SIG-M5 treated with dmso at 0.1 percent for 504 hours (cell line): ENCODE data around the gene SP9.

Experiments
- DNase-seq: peaks from one replicate; lab custom pipeline; 2025; ENCODE audit not compliant: unreplicated experiment; lab: John Stamatoyannopoulos, UW

The SP9 gene

DNA sequence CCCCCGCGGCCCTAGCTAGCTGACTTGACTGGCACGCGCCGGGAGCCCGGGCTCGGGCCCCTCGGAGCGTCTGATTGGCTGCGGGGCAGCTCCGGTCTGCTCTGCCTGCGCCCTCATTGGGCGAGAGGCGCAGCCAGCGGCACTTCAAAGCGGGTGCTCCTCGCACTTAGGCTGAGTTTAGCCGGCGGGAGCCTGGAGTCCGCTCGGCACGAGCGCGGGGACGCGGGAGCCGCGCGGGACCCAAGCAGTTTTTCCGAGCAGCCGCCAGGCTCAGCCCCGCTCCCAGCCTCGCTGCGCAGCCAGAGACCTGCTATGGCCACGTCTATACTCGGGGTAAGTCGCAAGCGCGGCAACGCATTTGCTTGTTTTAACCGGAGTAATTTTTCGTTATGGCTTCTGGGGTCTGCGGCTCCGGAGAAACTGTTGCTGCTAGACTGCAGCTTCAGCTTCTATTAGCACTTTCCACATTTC lies at the start of gene SP9:
Gene SP9 (plus strand): TSS at position 174 of the 471 bp plus-strand sequence. CDS start 139 bp downstream, at position 313.
- no peak for DNase-seq

DNA sequence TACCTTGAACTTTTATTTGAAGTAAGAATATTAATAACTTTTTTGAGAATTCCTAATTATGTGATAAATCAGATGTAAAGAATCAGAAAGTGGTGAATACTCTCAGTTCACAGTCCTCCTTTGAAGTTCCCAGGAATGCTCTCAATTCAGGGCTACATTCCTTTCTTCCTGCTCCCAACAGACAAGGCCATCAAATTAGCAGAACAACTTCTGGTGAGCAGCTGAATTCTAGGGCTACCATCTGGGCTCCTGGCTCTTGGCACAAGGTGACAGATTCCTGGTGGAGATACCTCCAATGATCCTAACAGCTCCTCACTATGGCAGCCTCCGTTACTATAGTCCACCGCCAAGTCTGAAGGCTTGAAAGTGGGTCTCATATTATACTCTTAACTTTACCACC lies 48.6 kb upstream of the SP9 start:
- DNase-seq = no peak

DNA sequence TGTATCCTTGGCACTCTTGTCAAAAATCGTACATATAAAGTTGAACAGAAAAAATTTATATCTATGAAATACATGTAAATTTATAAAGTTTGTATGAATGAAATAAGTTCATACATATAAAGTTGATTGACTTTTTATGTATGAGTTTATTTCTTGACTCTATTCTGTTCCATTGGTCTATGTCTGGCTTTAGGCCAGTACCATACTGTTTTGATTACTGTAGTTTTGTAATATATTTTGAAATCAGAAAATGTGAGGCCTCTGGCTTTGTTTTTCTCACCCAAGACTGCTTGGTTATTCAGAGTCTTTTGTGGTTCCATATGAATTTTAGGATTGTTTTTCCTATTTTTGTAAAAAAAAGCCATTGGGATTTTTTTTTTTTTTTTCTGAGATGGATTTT lies 41.8 kb upstream of the SP9 start:
- no peak for DNase-seq

DNA sequence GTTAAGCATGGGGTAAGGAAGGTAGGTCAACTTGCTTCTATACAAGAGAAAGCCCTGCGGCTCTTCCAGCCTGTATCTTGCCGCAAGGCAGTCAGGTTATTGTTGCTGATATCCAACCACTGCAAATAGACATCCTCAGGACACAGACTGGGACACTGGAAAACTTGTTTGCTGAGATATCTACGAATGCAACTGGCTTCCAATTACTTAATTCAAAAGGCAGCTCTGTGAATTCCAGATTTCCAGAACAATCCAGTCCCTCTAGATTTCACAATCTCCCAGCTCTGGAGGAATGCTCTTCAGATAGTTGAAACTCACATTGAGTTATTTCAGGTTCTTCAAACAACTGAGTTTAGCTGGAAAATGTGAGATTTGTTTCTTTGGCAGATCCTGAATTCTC lies 34.6 kb upstream of the SP9 start:
- DNase-seq = no peak

DNA sequence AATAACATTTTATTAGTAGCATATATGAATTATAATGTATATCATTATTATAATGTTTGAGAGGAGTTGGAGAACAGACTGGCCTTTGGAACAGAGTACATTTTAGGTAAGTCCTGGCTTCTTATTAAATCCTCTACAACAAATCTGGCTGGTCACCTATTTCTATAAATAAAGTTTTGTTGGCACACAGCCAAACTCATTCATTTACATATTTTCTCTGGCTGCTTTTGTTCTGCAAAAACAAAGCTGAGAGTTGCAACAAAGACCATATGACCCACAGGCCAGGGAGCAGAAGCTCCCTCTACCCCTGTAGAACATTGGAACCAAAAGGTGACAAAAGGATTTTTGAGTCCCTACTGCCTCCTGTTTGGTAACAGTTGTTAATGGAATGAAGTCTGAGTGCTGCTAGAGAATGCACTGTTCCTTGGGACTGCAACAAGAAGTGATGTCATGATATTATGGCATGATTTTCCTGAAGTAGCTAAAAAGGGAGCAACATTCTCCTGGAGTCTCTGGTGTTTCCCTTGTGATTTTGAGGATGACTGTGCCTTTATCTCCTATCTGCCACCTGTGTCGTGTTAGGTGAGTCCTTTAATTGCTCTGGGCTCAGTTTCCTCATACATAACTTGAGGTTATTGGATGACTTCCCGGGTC lies 22.0 kb upstream of the SP9 start:
- no peak for DNase-seq

DNA sequence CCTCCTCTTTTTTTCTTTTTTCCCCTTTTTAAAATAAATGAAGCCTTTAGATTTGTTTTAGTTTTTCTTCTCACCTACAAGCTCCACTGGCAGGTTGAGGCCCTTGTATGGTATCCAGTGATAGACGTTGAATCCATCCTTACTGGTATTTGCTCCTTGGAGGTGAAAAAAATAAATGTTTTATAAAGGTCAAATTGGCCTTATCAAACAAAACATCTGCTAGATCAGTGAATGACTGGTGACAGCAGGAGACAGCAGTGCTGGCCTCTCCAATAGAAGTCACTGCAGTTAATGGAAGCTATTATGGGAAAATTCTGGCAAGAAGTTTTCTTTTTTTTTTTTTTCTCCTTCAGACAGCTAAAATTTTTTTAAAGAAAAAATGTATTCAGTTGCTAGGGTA lies 12.6 kb upstream of the SP9 start:
- no peak for DNase-seq

DNA sequence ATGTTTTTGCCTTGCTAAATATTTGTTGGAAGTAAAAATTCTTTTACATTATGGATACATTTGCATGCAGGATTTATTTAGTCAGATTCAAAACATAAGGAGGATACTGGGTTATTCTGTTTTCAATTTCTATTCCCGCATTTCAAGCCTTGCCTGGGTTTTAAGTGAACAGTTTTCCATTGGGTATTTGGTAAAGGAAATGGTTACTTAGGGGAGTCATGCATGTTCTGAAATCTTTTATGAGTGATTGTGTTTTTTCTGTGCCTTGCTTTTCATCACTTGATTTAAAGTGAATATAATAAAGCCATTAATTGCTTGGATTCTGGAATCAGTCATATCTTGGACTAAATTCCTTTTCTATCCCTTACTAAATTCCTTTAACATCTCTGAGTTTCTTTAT lies 12.0 kb upstream of the SP9 start:
- DNase-seq = no peak

DNA sequence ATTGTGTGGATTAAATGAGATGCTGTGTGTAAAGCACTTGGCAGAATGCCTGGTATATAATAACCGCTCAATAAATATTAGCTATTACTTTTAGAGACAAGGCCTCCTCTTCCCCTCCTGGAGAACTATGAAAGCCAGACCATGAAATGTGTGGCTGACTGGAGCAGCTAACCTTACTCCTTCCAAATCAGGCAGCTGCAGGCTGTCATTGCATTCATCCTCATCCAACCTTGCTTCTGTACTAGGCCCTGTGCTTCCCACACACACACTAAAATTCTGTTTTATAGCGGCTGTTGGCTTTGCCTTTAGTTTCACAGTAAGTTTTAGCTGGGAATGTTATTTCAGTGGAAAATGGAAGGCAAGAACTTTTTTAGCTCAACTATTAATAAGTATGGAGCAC lies 10.2 kb upstream of the SP9 start:
- no peak for DNase-seq

DNA sequence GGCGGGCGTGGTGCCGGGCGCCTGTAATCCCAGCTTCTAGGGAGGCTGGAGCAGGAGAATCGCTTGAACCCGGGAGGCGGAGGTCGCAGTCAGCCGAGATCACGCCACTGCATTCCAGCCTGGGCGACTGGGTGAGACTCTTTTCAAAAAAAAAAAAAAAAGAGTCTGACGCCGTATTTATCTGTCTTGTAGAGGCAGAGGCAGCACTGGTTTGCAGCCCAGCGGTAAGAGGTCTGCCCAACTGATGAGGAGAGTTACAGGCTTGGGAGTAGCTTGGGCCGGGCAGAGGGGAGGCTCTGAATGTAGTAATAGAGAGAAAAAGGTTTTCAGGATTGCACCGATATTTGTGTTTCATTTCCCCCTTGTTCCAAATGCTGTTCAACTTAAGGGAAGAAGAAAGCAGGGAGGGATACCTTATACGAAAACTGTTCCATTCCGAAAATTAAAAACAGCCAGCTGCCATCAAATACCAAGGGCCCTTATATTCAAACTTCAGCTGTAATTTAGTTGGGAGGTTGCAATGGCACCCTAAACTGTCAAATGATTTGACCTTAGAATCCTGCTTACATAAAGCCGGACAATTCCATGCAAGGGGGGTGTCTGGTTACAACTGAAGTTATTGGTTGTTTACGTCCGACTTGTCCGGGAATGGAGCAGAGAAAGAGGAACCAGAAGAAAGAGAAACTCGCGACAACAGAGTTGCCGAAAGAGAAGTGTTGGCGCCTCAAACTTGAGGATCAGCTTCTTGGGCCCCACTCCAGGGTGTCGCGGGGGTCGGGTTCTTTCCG lies 9.2 kb upstream of the SP9 start:
- DNase-seq = peak; percentile 32

DNA sequence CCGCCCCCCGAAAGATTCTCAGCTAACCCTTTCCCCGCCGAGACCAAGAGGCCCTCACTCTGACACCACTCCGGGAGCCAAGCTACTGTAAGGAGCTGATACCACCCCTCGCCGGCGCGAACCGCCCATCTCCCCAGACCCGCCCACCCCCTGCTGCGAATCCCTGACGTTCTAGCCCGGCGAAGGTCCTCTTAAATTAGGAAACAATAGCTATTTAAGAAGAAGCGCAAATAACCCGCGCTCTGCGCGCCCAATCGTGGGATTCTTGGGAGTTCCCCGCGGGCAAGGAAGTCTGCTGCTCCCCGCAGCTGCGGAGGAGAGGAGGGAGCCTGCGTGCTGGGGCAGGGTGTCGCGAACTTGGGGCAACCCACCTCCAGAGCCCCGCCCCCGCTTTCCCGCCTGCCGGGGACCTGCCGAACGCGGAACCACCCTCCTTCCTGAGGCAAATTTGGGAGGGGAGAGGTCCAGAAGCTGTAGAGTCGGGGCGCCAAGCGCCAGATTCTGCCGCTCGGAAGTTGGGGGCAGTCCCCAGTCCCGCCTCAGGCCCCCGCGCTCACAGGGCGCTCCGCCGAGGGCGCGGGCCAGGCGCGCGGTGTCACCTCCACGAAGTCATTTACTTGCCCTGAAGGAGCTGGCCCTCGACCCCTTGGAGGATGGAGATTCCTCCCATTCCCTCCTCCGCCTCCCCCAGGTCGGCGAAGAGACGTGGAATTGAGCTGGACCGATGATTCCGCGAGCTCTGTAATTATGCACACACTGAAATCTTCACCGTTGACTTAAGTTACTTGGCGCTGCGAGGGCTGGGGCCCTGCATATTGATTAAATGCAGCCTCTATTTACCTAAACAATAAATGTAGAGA lies 8.4 kb upstream of the SP9 start:
- DNase-seq = peak; percentile 32

DNA sequence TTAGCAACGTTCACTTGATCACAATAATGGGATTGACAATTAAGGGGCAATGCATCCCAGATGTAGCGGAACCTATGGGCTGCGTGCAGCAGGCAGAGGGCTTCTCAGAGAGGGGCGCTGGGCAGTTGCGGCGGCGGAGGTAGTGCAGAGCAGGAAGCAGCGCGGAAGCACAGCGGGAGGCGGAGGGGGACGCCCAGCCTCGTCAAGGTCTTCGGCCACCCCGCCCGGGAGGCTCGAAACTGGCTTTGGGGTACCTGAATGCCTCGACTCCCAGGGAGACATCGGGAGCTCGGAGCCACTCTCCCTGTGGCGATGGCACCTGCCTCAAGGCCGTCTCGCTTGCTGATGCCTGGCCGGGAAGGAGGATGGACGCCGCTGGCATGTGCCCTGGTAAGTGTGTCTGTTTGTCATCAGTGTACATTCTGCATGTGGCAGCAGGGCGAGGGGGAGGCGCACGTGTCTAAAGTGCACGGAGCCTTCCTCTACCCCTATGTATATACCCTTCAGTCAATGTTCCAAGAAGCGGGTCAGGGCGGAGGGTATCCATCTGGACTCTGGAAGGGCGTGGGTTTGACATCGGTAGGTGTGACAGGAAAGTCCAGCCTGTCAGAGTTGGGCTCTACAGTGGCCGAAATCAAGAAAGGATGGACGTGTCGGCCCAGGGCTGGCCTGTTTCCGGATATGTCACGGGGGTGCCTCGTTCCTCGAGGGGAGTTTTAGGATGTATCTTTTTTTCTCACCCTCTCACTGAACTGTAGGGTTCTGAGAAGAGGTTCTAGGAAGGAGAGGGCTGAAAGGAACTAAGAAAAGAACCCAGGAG lies 7.5 kb upstream of the SP9 start:
- no peak for DNase-seq

DNA sequence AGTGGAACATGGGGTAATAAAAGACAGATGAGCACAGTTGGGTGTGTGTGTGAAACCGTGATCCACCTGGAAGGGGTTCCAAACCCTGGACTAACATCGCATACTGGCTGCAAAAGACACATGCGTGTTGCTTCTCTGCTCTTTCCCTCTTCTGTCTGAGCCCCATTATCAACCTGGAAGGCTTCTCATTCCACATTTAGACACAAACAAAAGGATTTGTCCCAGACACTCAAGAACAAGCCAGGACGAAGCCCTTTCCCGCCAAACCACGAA lies 7.0 kb upstream of the SP9 start:
- DNase-seq = no peak

DNA sequence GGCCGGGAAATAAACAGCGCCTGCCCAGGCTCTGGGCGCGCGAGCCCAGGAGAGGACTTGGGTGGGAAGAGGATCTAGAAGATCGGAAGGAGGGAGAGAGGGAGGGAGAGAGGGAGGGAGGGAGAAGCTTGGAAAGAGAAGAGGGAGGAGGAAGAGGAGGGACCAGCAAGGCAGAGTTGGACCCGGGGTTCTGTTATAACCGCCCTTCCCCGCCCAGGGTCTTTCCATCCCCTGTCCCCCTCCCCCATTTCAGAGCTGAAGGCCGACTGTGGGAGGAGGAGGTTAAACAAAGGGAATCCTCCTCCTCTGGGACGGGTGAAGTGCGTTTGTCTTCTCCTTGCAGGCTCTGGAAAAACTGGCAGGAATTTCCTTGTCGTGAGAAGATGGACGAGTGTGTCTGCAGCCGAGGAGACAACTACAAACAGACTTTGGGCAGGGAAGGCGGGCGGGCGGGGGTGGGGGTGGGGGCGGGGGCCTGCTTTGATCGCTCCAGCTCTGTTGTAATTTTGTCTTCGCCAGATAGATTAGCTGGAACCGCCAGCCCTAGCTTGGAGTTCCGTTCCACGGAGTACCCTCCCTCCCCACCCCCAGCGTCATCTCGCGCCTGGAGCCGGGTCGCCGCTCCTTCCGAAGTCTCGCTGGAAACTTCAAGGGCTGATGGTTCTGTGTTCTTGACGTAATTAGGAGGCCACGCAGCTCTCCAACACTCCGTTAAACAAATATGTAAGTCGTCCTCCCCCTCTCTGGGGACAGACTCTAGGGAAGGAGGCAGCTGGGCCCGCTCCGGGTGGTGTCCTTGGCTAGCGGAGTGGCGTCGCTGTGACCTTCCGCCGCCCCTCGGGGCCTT lies 6.4 kb upstream of the SP9 start:
- DNase-seq = no peak

DNA sequence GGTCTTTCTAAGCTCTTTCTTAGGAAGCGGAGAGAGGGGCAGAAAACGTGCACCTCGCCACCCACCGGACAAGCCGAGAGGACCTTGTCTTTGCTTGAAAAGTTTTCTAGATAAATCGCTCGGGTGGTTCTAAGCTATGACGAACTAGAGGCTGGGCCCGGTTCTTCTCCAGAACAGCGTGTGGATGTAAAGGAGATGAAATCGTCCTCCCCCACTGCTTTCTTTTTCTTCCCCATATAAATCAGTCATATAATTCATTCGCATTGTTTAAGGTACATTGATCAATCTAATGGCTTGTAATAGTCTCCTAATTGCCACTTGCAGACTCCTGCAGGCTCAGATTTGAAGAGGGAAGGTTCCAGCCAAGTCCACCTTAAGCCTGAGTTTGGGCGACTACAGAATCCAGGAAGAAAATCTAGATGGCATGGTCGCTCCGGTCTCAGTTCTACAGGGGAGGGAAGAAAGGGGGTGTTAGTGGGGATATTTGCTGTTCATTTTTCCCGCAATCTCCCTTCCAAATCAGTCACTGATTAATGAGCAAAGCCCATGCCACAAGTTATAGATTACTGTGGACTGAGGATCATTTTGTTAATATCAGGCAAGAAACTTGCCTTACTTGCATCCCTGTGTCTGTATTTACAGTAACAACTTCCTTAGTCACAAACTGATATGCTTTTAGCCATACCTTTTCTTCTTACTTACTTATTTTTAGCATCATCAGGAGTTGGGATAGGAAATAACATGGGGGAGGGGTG lies 5.6 kb upstream of the SP9 start:
- DNase-seq = no peak

DNA sequence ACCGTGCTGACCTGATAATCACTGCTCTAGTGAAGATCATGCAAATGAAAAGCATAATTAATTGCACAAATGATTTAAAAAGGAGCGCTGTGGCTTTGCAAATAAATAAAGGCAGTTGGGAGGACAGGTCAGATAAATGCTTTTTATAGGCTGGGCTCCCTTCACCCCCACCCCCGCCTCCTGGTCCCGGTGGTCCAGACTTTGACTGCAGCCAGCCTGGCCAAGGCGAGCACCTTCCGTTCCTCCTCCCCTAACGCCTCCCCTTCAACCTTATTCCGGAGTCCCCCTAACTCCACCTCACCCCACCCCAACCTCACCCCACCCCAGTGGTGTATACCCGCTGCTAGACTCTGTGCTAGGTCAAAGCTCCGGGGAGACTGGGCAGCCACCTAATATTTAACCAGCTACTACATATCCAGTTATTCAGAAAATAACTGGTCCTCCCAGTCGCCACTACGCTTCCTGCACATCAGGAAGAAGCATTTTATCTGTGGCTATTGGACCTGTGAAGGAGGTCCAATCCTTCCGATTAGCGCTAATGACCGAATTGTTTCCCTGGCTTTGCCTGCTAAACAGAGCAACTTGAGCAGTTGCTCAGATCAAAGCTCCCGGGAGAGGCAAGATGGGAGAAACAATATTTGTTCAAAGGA lies 3.7 kb upstream of the SP9 start:
- DNase-seq = no peak

DNA sequence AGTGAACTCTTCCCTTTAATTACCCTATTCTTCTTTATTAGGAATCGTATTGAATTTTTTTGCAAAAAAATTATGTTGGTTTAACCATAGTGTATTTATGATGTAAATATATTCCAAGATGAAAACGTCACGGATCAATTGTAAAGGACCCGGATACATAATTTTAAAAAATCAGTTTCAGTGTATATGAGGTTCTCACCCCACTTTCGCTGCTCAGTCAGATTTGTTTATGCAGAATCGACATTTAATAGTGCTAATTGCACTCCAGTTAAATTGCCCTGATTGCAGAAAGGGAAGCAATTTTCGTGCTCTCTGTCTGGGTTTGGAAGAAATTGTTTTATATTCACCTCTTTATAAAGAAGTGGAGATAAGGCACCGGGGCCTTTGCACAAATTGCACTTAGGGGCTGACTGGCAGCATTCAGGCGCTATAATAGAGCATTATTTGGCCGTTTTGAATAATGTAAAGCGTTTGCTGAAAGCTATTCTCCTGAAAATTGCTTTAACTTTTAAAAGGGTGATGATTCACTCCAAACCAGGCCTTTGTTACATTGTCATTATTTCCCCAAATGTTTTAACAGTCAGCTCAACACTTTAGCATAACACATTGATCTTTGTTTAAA lies 3.0 kb upstream of the SP9 start:
- no peak for DNase-seq

DNA sequence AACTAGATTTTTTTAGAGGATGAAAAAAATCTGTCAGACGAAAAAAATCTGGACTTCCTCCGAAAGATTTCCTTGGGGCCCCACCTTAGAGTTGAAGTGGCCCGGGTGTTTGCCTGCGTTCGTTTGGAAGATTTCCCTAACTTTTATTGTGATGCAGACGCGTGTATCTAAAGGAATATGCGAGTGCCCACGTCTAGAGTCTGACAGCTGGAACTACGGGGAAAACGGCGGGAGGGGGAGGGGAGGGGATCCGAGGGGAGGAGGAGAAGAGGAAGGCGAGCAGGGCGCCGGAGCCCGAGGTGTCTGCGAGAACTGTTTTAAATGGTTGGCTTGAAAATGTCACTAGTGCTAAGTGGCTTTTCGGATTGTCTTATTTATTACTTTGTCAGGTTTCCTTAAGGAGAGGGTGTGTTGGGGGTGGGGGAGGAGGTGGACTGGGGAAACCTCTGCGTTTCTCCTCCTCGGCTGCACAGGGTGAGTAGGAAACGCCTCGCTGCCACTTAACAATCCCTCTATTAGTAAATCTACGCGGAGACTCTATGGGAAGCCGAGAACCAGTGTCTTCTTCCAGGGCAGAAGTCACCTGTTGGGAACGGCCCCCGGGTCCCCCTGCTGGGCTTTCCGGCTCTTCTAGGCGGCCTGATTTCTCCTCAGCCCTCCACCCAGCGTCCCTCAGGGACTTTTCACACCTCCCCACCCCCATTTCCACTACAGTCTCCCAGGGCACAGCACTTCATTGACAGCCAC lies 2.4 kb upstream of the SP9 start:
- no peak for DNase-seq

DNA sequence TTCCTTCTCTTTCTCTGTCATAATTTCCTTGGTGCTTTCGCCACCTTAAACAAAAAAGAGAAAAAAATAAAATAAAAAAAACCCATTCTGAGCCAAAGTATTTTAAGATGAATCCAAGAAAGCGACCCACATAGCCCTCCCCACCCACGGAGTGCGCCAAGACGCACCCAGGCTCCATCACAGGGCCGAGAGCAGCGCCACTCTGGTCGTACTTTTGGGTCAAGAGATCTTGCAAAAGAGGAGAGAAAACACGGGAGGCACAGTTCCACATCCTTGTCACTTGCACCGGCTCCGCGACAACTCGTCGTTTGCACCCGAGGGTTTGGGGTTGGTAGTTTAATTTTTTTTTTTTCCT lies 1.8 kb upstream of the SP9 start:
- DNase-seq = no peak
